HG02763 (cell line): Measurements from ENCODE around the gene SLC12A7.

ENCODE experiments used
- ATAC-seq: cut with Tn5 transposase; IDR thresholded peaks from one replicate; pipeline ENCODE4 v1.9.1; 2021; ENCODE audit warnings: mild to moderate bottlenecking, moderate library complexity; ENCODE audit not compliant: unreplicated experiment

The SLC12A7 gene

DNA sequence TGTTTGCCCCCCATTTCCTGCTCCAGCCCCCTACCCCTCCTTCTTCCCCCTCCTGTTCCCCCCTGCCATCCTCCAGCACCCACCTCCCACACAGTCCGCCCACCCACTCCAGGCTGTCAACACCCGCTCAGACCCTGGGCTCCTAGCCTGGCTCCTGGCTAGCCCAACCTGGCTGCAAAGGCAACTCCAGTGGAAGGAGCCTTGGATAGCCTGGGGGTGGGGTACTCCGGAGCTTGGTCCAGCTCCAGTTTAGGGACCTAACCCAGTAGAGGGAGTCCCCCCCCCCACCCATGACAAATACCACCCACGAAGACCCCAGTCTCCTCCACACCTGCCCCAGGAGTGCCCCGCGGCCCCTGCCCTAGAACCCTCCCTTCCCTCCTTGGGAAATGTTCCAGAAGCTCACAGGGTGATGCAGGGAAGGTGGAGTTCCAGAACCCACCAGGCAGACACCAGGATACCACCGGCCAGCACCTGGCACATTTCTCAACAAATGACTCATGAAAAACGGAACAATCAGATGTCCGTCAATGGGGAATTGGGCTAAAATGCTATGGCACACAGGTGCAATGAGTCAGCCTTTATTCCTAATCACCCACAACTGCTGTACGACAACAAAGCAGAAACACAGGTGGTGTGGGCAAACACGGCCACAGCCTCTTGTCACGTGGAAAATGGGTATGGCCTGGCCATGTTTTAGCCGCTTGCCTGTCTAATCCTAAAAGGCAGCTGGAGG, 901 bp upstream of the SLC12A7 start:
- no peak for ATAC-seq

DNA sequence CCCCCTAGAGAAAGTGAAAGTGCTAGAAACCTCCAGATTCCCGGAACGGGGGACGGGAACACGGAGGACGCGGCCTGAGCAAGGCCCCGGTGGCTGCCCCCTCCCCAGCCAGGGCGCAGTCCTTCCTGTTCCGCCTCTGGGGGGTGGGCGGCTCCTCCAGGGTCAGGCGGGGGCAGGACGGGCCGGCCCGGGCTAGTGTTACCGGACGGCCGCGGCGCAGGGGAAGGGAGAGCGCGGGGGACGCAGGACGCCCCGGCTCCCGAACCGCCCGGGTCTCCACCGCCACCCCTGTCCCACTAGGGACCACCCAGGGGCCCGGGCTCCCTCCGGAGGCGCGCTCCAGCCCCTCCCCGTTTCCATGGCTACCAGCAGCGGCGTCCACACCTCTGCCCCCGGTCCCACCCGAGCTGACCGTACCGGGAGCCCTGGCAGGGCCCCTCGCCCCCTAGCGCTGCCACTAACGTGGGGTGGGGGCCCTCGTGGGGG, 579 bp downstream of the SLC12A7 start:
- ATAC-seq, result peak; percentile 25

DNA sequence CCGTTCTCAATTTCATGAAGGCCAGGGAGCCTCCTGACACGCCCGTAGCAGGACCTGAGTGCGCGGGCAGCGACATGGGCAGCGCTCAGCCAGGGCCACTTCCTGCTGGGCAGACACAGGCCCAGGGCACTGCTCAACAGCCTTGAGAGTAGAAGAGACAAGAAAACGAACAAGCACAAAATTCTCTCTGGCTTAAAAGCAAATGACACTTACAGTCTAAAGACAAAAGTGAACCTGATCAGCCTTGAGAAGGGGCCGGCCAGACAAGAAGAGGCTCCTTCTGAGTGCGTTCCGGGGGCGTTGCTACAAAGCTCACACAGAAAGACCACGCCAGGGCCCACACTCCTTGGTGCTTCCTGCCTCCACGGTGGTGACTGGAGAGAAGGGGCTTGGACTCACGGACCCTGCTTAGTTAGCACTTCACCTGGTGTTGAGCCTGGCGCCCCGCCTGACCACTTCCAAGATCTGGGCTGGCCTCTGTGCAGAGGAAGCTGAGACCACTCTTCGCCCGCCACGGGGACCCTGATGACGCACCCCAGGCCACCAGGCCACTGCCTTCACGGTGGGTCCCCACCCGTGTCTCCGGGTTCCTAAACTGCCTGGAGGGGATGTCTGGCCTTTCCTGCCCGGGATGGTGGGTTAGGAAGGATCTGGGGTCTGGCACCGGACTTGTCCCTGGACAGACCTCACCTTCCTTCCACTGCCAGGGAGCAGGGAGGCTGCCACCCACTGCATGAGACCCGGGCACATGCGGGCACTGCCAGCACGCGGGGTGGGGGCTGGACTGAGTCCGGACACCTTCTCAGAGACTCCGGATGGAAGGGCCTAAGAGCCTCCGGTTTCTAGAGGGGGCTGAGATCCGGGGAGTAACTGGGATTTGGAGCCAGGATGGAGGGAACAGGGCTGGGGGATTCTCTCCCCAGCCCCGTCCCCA, 1.3 kb downstream of the SLC12A7 start:
- ATAC-seq, result no peak

DNA sequence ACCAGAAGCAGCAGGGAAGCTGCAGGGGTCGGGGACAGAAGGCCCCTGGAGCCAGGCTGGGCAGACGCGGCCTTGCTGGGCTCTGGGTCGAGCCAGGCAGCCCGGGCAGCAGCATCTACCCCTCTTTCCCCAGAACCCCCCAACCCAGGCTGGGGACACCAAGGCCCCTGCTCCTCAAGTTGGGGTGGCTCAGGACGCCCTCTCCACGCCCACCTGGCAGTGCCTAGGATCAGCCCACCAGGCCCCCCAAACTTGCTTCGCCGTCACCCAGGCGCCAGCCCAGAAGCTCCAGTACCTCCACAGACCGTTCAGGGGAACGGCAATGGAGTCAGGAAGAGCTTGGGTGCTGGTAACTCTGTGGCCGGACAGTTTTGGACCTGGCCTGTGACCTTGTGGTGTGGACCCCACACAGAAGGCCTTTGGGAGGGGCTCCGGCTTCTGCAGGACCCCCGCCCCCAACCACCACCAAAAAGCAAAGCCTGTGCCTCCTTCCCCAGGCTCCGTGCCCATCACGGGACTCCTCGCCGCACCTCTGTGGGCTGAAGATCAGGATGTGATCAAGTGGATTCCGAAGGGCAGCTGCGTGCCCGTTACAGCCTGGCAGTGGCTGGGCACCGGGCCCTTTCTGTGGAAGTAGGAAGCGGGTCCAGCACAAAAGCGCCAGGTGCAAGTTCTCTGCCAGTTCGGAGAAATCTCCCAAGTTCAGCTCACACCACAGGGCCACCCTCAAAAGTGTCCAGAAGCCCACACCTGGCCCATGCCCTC, 2.1 kb downstream of the SLC12A7 start:
- no peak for ATAC-seq

DNA sequence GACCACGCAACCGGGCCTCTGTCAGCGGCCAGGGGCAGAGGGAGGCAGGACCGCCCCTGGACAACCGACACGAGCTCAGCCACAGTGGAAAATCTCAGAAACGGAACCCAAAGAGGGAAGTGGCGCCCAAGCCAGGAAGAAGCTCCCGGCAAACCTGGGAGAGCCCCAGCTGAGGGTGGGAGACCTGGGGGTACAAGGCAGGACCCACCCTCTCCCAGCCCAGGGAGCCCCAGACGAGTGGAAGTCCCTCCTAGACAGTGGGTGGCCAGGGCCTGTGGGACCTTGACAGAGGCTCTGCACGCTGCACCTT, 3.0 kb downstream of the SLC12A7 start:
- no peak for ATAC-seq

DNA sequence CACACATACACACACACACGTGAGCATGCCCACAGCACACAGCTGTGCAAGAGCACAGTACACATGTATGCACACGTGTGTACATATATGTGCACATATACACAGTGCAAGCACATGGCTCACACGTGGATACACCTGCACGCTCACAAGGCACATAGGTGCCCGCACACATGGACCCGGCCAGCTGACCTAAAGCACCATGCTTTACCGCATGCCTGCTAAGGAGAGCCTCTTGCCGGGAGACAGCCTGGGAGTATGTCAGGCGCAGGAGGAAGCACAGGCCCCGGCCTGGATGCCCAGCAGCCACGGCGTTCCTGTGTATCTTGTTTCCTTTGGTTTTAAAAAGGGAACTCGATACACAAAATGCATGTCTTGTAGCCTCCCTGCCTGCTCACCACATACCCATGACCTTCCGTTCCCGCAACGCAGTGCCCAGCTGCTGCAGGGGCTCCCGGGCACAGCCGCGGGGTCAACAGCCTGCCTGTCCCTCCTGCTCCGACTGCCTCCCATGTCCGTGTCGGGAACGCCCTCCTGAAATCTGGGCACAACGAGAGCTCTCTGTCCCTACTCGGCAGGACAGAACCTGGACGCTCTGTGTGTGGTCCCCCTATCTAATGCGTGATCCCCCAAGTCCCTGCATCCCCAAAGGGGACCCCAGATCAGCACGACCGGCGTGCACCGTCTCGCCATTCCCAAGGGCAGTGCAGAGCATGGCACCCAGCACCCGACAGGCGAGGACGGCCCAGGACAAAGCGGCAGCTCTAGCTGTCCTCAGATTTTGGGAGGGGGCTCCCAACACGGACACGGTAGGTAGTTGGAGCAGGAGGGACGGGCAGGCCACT, 3.6 kb downstream of the SLC12A7 start:
- ATAC-seq, result no peak

DNA sequence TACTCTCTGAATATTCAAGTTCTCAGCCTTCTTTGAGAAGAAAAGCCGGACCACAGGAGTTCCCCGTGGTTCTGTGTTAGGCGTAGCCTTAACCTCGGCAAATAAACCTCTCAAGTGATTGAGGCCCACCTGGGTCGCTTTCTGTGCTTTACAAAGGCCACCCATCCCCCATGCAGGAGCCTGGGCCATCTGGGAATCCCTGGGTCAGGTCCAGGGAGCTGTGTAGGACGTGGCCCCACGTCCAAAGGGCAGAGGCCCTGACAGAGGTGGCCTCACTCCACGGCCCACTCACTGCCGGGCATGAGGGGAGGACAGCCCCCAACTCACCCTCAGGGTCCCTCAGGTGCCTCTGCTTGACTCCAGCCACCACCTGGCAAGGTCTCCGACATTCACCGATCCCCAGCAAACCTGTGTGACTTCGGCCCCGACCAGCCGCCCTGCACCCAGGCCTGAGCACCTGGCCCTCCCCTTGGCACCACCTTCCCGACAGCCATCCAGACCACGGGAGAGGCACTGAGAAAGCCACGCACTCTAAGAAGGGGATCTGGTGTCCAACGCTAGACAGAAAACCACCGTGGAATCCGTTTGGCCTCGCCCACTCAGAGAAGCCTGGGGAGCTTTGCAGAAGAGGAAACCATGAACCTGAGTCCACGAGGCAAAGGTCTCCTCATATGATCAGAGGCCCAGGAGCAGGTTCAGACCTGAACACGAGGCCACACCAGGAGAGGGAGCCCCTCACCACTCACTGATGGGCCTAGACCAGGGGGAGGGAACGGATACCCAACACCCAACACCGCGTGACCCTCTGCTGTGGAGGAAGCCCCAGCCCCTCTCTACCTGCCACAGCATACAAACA, 4.5 kb downstream of the SLC12A7 start:
- no peak for ATAC-seq

DNA sequence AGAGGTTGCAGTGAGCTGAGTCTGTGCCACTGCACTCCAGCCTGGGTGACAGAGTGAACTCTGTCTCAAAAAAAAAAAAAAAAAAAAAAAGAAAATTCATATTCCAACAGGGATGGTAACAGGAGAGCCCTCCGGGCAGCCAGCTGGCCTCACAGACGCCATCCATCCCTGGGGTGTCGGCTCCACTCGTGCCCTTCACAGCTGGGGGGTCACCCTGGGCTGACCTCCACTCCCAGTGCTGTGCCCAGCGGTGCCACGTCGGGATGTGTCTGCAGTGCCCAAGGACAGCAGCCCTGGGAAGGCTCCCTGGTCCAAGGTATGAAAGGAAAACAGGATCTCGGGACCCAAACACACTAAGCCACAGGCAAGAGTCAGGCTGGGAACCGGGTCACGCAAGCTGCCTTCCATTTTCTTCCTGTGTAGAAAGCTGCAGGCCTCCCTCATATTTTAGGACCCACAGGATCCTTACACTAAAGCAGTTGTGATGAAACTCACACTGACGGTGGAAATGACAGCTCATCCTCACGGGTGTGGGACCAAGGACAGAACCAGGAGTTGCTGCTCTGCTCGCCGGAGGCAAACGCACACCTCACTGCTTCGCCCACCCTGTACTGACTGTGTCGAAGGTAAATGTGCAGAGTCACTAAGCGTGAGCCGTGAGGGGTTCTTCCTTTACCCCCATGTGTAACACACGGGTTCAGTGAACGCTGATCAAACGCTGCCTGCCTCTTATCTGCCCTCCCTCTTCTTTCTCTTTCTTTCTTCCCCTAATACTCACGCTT, 5.3 kb downstream of the SLC12A7 start:
- ATAC-seq, result no peak

DNA sequence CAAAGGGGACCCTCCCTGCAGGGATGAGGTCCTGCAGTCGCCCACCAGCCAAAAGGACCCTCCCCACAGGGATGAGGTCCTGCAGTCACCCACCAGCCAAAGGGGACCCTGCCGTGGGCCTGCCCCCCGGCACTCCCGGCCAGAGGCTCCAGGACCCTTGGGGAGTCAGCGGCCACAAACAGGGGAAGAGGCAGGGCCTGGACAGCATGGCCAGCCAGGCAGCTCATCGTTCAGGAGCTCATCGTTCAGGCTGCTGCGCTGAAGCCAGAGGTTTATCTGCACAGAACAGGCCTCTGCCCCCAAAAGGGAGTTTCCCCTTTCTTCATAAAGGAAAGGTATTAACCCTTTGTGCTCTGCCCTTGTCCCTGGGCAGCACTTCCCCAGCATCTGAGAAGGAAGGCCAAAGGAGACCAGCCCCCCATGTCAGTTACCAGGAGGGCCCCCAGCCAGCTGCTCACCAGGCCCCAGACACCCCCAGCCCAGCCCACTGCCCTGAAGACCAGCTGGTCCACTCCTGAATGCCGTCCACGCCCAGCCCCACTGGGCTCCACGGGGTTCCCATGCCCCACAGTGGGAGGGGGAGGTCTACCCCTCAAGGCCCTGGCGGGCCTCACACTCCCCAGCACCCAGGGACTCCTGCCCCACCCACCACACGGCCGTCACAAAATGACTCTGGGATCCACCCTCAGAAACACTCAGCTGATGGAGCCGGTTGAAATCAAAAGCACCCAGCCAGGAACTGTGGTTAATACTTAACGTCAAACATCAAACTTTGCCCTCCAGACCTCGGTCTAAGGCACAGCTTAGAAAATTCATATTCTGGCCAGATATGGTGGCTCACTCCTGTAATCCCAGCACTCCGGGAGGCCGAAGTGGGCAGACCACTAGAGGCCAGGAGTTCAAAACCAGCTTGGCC, 6.3 kb downstream of the SLC12A7 start:
- ATAC-seq, result no peak

DNA sequence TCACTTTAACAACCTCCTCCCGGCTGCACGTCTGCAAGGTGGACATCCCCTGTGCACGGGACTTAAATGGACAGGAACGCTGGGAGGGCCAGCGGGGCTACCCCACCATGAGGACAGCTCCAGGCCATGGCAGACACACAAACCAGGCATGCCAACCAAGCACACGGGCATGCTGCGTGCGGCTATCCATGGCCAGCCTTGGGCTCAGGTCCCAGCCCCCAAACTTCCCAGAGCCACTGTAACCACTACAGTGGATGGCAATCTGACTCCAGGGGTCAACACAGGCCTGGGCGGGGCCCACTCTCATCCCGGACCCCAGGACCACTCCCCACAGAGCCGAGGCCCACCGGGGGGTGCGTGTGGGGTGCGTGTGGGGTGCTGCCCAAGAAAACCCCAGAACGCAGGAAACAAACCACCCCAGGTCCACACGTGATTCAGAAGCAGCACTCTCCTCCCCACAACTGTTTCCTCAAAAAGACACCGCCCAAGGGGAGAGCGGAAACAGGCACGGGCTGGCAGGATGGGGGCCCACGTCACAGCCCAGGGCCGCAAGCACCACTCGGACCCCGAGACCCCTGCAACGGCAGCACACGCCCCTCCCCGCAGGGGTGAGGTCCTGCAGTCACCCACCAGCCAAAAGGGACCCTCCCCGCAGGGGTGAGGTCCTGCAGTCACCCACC, 7.4 kb downstream of the SLC12A7 start:
- ATAC-seq, result no peak

DNA sequence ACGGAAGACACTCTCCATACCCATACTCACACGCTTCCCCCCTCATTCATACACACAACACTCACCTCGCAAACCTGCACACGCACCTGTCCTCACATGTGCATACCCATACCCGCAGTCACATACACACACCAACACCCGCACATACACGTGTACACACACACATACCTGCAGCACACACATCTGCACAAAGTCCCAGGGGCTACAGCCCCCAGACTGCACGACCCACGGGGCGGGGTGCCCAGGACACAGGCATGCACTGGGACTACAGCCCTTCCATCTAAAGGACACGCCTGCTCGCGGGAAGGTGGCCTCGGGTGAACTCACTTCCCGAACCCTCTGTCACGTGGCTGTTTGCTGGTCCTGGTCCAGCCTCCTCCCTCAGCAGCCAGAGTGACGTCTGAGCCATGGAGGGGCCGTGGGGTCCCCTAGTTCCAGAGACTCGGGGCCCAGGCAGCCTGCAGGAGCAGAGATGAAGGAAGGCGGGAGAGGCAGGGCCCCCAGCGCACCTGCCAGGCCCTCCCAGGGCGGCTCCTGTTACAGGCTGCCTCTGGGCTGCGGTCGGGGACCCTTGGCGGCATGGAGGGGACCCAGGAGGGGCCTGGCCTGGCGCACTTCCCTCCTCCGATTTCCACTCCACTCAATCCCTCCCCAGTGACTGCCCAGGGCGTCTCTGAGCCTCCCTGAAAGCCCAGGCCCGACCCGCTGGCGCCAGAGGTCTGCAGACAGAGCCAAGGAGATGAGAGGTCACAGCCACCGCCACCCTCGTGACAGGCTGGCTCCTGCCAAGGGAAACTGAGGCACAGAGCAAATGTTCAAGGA, 8.1 kb downstream of the SLC12A7 start:
- ATAC-seq, result no peak

DNA sequence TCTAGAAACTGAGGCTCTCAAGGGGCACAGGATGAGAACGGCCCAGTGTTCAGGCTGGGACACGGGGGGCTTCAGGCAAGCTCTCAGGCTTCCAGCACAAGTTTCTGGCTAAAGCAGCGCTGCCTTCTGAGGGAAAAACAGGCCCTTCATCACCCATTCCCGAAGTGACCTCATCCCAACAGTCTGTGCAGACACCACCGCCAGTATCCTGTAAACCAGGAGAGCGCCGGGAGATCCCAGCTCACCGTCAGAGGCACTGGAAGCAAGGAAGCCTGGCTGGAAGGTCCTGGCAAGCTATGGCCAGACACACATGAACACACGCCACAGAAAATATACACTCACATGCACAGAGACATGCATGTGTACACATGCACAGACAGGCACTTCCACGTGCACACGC, 8.8 kb downstream of the SLC12A7 start:
- no peak for ATAC-seq

DNA sequence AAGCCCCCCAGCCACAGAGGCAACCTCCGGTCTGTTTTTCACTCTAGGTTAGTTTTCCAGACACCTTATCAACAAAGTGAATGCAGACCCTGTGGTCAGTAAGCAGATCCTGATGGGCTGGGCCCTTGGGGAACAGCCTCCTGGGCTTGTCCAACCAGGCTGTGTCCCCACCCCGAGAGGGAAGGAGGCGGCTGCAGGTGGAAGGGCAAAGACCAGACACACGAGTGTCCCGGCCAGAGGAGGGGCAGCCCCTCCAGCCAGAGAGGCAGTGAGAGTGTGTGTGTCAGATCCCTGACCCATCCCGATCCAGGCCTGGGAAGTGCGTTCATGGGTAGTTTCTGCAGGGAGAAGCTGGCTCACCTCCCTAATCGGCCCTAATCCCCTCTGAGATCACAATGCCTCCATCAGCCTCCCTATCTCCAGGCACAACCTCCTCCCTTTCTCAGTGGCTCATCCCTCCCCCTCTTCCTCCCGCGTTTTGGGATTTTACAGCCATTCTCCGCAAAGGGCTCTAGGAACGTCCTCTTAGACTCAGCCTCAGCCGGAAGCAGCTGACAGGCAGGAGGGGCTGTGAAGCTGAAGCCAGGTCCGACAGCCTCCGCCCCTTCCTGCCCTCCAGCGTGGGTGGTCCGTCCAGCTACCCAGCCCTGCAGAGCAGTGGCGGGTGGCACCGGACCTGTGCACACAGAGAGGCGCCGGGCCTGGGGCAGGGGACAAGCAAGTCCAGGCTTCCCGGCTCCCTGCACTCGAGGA, 9.7 kb downstream of the SLC12A7 start:
- ATAC-seq, result no peak

DNA sequence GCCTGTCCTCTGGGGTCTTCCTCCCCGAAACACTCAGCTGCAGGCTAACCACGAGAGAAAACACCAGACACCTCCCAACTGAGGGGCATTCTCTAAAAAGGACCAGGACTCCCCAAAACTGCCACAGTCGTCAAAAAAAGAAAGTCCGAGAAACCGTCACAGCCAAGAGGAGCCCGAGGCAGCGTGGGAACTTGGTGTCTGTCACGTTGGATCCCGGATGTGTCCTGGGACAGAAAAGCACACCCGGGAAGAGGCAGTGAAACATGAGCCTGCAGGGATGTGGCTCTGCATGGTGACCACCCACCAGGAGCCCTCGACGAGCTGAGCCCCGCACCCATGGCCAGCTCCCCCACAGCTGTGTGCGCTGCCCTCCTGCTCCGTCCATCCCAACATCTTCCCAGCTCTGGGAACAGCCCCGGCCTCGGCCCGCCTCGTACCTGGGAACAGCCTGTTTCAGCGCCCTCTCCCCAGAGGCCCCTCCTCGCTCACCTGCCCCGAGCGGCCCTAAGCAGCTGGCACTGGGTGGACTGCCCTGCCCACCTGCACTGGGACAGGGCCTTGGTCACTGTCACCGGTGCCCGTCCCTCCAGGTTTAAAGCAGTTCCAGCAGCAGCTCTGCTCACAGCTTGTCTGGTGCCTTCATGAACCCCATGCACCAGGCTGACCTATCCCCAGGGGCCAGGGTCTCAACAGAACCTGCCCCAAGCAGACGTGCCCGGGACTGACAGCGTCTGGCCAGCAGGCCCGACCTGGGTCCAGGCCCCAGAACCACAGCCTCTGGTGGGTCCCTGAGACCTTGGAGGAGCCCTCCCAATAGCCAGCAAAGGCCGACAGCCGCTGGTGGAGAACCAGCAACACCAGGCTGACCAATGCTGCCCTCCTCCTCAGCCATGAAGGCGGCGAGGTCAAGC, 10.9 kb downstream of the SLC12A7 start:
- no peak for ATAC-seq
